CD4-positive, CD25-positive, alpha-beta regulatory T cell (primary cell): Measurements from ENCODE around the gene PPFIBP2. TPM values are rescaled to one million over a fixed set of nuclear protein-coding genes. Genes with fewer than 3 reads are reported as not detected.

Experiments
- ATAC-seq, 2 donors: fragments of 150-1000 bp; cut with Tn5 transposase; one replicate each; pipeline ENCODE4 v1.10.0; 2021; ENCODE audit warnings: low read depth in 2 of 2, moderate number of reproducible peaks in 2 of 2, moderate library complexity in 1 of 2
- DNase-seq, 3 donors: peaks; one replicate each; pipeline versions ENCODE4 v3.0.0 to v3.0.0-alpha.2; 2012 to 2022; ENCODE audit warnings: mixed read lengths in 1 of 3
- H3K27ac ChIP-seq: one replicate; pipeline ENCODE4 v1.7.0; 2013; ENCODE audit warnings: mild to moderate bottlenecking, low read length; ENCODE audit not compliant: insufficient read depth, poor library complexity, severe bottlenecking
- H3K27me3 ChIP-seq: one replicate; pipeline ENCODE4 v1.7.0; 2013; ENCODE audit warnings: low read length; ENCODE audit not compliant: control insufficient read depth, insufficient read depth
- H3K36me3 ChIP-seq: one replicate; pipeline ENCODE4 v1.7.0; 2013; ENCODE audit warnings: mild to moderate bottlenecking, low read length, moderate library complexity; ENCODE audit not compliant: control insufficient read depth, insufficient read depth
- H3K4me1 ChIP-seq: 2 replicates; pipeline ENCODE4 v1.7.0; 2013; ENCODE audit warnings: mild to moderate bottlenecking, low read length; ENCODE audit not compliant: insufficient read depth, control insufficient read depth, poor library complexity, severe bottlenecking
- H3K4me3 ChIP-seq: one replicate; pipeline ENCODE4 v1.7.0; 2013; ENCODE audit warnings: low read depth, mild to moderate bottlenecking, low read length, moderate library complexity
- H3K9me3 ChIP-seq, 2 experiments: 1 replicate in 1 of 2; 2 replicates in 1 of 2; pipeline ENCODE4 v1.7.0; 2013; ENCODE audit warnings: low read length in 2 of 2, mild to moderate bottlenecking in 1 of 2, moderate library complexity in 1 of 2; ENCODE audit not compliant: control insufficient read depth in 2 of 2
- H3K27ac Mint-ChIP-seq, 3 donors: one replicate each; pipeline ENCODE4 v1.8.0; 2020 to 2022; ENCODE audit warnings: mild to moderate bottlenecking in 3 of 3, mixed read lengths in 3 of 3, moderate library complexity in 2 of 3
- H3K27me3 Mint-ChIP-seq: one replicate; pipeline ENCODE4 v1.8.0; 2022; ENCODE audit warnings: mild to moderate bottlenecking, mixed read lengths
- H3K36me3 Mint-ChIP-seq: one replicate; pipeline ENCODE4 v1.8.0; 2020; ENCODE audit warnings: mixed read lengths
- H3K4me1 Mint-ChIP-seq, 4 donors: one replicate each; pipeline ENCODE4 v1.8.0; 2020 to 2022; ENCODE audit warnings: mixed read lengths in 4 of 4, mild to moderate bottlenecking in 1 of 4
- H3K4me3 Mint-ChIP-seq, 4 donors: one replicate each; pipeline ENCODE4 v1.8.0; 2020 to 2022; ENCODE audit warnings: mild to moderate bottlenecking in 4 of 4, mixed read lengths in 4 of 4, moderate library complexity in 3 of 4
- H3K9me3 Mint-ChIP-seq, 7 donors: one replicate each; pipeline ENCODE4 v1.8.0; 2020 to 2022; ENCODE audit warnings: mixed read lengths in 7 of 7, mild to moderate bottlenecking in 3 of 7, moderate library complexity in 2 of 7
- polyA plus RNA-seq, 4 donors: library from polyadenylated mRNA; unstranded; fragments of 300-500 nt; fragmentation: Illumina TruSeq; gene quantifications; one replicate each; pipeline ENCODE4 v1.2.3, GENCODE V29; 2021
- total RNA-seq: library from RNA; stranded (reverse); gene quantifications from one replicate; pipeline ENCODE4 v1.2.3, GENCODE V29; 2022

The PPFIBP2 gene
- total and polyA plus RNA-seq, 5 donors from 2014 or later = 0.47 to 10.6 (median 4.2) TPM

DNA sequence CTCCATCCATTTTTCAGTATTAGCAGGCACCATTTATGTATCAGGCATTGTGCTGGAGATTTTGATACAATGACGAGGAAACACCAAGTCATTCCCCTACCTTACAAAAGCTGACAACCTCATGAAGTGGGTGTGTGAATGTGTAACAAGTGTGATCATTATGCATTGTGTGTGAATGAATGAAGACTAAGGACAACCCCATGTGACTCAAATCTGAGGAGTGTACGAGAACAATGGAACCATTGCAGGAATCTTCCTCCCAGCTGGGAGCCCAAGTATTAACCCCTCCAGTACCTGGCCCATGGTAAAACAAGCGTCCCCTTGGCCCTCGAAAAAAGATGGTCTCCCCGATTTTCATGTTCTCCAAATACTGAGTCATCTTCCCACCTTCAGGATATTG is 155.1 kb downstream of the PPFIBP2 start:
- H3K4me1 Mint-ChIP-seq = peaks cover 0 to under 1% (median 0%) of the 10 kb centered on the region in 4 donors
- Histone ChIP-seq H3K27me3 (peaks cover 8% of the 10 kb centered on the region), H3K4me1 (no peaks in the 10 kb centered on the region), H3K27ac (no peak overlapping the region), H3K4me3 (no peak overlapping the region), H3K36me3 (no peaks in the 10 kb centered on the region), H3K9me3 (no peaks in the 10 kb centered on the region)
- peaks cover 27% of the 10 kb centered on the region for H3K27me3 Mint-ChIP-seq
- H3K36me3 Mint-ChIP-seq = no peaks in the 10 kb centered on the region
- peaks cover 0 to 2% (median 0%) of the 10 kb centered on the region in 7 donors for H3K9me3 Mint-ChIP-seq
- no peak overlapping the region for H3K27ac Mint-ChIP-seq
- H3K4me3 Mint-ChIP-seq = no peak overlapping the region
- DNase-seq = no peak
- ATAC-seq = no peak

DNA sequence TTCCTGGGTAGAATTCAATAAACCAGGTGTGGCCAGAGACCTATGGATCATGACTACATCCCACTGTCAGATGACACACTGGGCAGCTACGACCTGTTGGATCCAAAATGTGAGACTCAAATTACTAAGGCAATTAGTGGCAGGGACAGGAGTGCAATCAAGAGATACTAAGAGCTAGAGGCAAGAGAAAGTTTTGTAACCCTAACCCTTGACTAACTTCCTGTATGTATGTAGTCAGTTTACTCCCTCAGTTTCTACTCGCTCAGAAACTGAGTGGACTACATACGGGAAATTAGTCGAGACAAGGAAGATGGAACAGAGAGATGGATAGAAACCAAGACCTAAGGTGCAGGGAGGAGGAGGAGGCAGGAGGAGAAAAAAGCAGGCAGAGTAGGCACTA is 156.8 kb downstream of the PPFIBP2 start:
- H3K4me1 Mint-ChIP-seq = peaks cover 0 to 8% (median 2%) of the 10 kb centered on the region in 4 donors

DNA sequence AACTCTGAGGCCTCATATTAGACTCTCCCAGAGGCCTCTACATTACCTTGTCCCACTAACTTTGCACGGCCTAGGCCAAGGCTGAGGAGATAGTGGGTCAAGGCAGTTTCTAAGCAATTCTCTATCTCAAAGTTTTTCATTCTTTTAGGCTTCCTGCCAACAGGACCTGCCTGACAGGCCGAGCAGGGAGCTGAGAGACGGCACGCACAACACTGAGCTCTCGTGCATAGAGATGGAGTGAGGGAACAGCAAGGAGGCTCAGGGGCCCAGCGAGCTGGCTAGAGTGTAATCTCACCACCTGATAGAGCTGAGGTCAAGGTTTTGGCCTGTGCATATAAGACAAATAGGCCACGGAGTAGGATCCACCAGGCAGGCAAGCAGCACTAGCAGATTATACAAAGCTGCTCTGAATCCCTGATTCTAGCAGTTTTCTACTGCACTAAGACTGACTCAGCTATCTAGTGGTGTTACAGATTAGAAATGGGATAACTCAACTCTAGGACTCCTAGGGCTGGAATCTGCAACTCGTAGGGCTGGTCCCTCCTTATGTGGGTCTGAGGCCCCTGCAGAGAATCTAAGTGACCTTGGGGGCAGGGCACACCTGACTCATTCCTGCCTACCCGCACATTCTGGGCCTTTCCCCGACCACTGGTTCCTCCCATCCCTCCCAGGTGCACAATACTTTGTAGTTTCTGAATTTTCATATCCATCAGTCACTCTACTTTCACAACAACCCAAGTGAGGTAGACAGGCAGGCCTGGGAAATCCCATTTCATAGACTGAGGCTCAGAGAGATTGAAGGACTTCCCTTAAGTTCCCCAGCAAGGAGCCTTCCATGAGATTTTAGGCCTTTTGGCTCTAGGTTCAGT is 157.8 kb downstream of the PPFIBP2 start:
- Mint-ChIP-seq H3K27ac (no peak overlapping the region), H3K27me3 (peaks cover 51% of the 10 kb centered on the region), H3K4me1 (peaks cover 0 to 8% (median 2%) of the 10 kb centered on the region in 4 donors), H3K36me3 (no peaks in the 10 kb centered on the region), H3K9me3 (no peaks in the 10 kb centered on the region), H3K4me3 (no peak overlapping the region)
- Histone ChIP-seq H3K27ac (no peak overlapping the region), H3K36me3 (no peaks in the 10 kb centered on the region), H3K4me1 (no peaks in the 10 kb centered on the region), H3K9me3 (no peaks in the 10 kb centered on the region), H3K27me3 (peaks cover 20% of the 10 kb centered on the region), H3K4me3 (no peak overlapping the region)
- ATAC-seq (no peak), DNase-seq (no peak)

More for the DNA sequence above, 156.8 kb downstream of the PPFIBP2 start:
- Histone ChIP-seq H3K36me3 (no peaks in the 10 kb centered on the region), H3K27ac (no peak overlapping the region), H3K9me3 (no peaks in the 10 kb centered on the region), H3K4me3 (no peak overlapping the region), H3K27me3 (peaks cover 14% of the 10 kb centered on the region), H3K4me1 (no peaks in the 10 kb centered on the region)
- Mint-ChIP-seq H3K4me3 (no peak overlapping the region), H3K36me3 (no peaks in the 10 kb centered on the region), H3K27ac (no peak overlapping the region), H3K27me3 (peaks cover 42% of the 10 kb centered on the region), H3K9me3 (peaks cover 0 to 2% (median 0%) of the 10 kb centered on the region in 7 donors)
- ATAC-seq (no peak), DNase-seq (no peak)

DNA sequence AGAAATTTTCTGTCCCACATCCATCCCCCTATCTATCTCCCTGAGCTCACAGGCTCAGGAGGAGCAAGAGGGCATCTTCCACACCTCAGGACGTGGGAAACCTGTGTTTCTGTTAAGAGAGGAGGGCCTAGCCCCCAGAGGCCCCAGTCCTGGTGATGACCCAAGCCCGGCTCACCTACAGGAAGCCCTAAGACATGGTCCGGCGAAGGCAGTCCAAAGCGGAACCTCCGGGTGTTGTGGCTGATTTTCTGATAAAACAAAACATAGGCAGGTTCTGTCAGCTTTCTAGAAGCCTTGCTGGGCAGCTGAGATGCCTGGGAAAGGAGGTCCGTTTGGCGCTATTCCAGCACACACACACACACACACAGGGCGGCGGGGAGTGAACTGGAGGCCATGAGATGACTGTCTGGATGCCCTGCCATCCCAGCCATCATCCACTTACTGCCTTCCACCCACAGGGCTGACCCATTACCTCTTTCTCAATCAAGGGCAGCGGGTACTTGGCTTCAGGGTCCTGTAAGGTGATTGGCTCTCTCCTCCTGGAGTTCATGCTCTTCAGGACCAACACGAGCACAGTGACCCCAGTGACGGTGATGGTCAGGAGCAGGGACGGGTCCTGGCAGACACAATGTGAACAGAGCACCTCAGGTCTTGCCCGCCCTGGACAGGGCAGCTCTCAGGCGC is 158.6 kb downstream of the PPFIBP2 start:
- Histone ChIP-seq H3K36me3 (no peaks in the 10 kb centered on the region), H3K4me3 (no peak overlapping the region), H3K9me3 (no peaks in the 10 kb centered on the region), H3K27me3 (peaks cover 20% of the 10 kb centered on the region), H3K4me1 (no peaks in the 10 kb centered on the region), H3K27ac (no peak overlapping the region)
- ATAC-seq (no peak), DNase-seq (no peak)
- Mint-ChIP-seq H3K36me3 (no peaks in the 10 kb centered on the region), H3K27ac (no peak overlapping the region), H3K4me3 (peak overlapping the region in 2 of 4 donors; percentile 16 to 47), H3K4me1 (peaks cover 0 to 8% (median 2%) of the 10 kb centered on the region in 4 donors), H3K9me3 (no peaks in the 10 kb centered on the region), H3K27me3 (peaks cover 51% of the 10 kb centered on the region)

DNA sequence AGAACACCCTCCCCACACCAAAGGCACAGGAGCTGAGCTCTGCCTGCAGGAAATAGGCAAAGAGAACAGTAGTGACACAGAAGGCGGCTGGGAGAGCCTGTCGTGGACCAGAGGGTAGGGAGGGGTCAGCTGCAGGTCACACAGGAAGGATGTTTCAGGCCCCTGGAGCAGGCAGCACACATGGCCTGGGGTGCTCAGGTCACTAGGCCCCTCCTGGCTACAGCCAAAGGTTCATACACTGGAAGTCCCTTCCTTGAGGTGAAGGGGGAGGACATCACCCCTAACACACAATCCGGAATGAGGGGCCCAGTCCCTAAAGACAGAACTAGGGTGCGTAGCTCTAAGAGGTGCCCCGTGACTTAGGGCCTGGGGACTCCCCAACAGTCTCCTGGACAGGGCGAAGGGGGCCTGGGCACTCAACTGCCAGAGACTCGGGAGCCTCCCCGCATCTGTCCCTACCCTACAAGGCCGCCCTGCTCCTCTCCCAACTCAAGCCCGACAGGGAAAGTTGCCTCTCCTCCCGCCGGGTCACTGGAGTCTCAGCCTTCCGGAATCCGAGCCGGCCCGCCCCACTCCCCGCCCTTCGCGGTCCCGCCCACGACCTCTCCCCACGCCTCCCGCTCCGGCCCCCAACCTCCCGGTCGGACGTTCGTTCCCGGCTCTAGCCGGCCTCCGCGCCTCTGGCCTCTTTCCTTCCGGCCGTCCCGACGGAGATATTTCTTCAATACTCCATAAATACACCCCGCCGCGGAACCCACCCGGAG is 159.3 kb downstream of the PPFIBP2 start, which contains the start of gene CYB5R2:
Gene CYB5R2 (minus strand): TSS at position 541 of the 764 bp plus-strand sequence. CDS start 675 bp downstream, outside the sequence.
- no peaks in the 10 kb centered on the region for H3K36me3 ChIP-seq
- Mint-ChIP-seq H3K9me3 (no peaks in the 10 kb centered on the region), H3K36me3 (no peaks in the 10 kb centered on the region), H3K4me3 (peak within 1 kb of the TSS in 2 of 4 donors; percentile 74 to 77), H3K4me1 (peaks cover 0 to 8% (median 2%) of the 10 kb centered on the region in 4 donors), H3K27me3 (peaks cover 51% of the 10 kb centered on the region), H3K27ac (no peak within 1 kb of the TSS)
- H3K4me3 ChIP-seq = no peak within 1 kb of the TSS
- H3K4me1 ChIP-seq = no peaks in the 10 kb centered on the region
- no peaks in the 10 kb centered on the region for H3K9me3 ChIP-seq
- no peak within 1 kb of the TSS for H3K27ac ChIP-seq
- H3K27me3 ChIP-seq = peaks cover 20% of the 10 kb centered on the region
- no peak for DNase-seq
- no peak for ATAC-seq

DNA sequence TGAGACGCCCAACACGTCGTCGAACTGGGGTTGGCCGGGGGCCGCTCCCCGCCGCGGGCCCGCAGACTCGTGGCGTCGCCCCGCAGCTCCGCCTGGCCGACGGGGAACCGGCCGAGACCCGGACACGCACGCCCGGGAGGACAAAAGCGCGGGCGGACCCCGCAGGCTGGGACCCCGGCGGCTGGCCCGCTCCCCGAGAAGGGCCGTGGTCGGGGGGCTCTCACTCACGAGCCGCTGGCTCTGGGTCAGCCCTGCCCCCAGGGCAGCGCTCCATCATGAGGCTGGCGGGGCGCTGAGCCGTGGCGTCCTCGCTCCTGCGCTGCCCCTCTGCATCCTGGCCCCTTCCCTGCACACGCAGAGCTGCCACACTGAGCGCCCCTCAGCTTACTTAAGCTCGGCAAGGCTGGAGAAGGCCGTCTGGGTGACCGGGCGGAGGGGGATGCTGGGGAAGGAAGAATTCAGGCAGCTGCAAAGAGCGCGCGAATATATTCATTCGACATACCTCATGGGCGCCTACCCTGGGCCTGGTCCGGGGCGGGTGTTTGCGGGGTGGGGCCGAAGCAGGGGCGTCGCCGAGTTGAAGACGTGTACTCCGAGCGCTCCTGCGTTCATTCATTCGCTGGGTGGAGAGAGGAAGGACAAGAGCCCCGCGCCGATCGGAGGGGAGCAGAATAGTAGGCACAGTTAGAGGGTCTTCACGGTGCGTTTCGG is 160.1 kb downstream of the PPFIBP2 start:
- Mint-ChIP-seq H3K4me3 (peak overlapping the region in 2 of 4 donors; percentile 68 to 74), H3K27me3 (peaks cover 56% of the 10 kb centered on the region), H3K9me3 (no peaks in the 10 kb centered on the region), H3K36me3 (no peaks in the 10 kb centered on the region), H3K27ac (no peak overlapping the region), H3K4me1 (peaks cover 0 to 8% (median 2%) of the 10 kb centered on the region in 4 donors)
- Histone ChIP-seq H3K27ac (no peak overlapping the region), H3K27me3 (peaks cover 20% of the 10 kb centered on the region), H3K36me3 (no peaks in the 10 kb centered on the region), H3K9me3 (no peaks in the 10 kb centered on the region), H3K4me3 (no peak overlapping the region), H3K4me1 (no peaks in the 10 kb centered on the region)
- ATAC-seq = no peak
- peak in 1 of 3 donors; percentile 8 for DNase-seq

DNA sequence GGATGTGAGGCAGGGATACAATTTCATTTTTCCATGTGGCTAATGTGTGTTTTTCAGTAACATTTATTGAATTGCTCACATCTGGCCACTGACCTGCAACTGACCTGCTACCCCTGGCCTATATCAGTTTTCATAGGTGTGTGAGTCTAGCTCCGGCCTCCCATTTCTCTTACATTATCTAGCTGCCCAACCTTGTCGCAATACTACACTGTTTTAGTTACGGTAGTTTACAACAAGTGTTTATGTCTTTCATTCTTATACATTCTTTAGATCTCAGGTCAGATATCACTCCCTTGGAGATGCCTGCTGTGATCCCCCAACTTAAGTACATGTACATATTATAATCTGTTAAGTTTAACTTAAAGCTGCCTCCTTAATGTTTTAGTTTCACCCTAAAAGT is 161.8 kb downstream of the PPFIBP2 start:
- Mint-ChIP-seq H3K9me3 (no peaks in the 10 kb centered on the region), H3K27me3 (peaks cover 51% of the 10 kb centered on the region), H3K4me3 (no peak overlapping the region), H3K36me3 (no peaks in the 10 kb centered on the region), H3K4me1 (peaks cover 0 to 8% (median 2%) of the 10 kb centered on the region in 4 donors), H3K27ac (no peak overlapping the region)
- no peaks in the 10 kb centered on the region for H3K4me1 ChIP-seq
- no peak for ATAC-seq
- DNase-seq = no peak
- no peak overlapping the region for H3K27ac ChIP-seq
- no peaks in the 10 kb centered on the region for H3K9me3 ChIP-seq
- H3K4me3 ChIP-seq = no peak overlapping the region
- peaks cover 20% of the 10 kb centered on the region for H3K27me3 ChIP-seq
- no peaks in the 10 kb centered on the region for H3K36me3 ChIP-seq
